GM12892 (cell line): ENCODE measurements around the gene VPS16.

ENCODE experiments used
- POLR2A ChIP-seq: IDR thresholded peaks from 2 replicates; pipeline ENCODE4 v1.6.1; 2011; ENCODE audit warnings: low read depth, low read length, control low read depth
- POLR2AphosphoS5 ChIP-seq: IDR thresholded peaks from 2 replicates; pipeline ENCODE4 v1.6.1; 2011; ENCODE audit warnings: low read depth, low read length, control low read depth

DNA sequence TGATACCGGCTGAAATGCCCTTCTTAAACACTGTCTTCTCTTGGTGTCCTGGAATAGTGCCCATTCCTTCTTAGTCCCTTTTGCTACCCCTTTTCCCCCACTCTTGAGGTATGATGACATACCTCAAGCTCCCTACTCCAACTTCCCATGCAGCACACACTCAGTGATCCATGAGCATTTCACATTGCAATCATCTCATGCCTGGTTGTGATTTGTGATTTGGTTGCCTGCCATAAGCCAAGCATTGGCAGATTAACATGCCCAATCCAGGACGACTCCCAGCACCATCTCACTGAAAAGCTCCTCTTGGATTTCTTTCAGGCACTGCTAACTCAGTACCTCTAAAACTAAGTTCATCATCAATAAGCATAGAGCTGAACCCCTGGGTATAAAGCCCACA, 18.0 kb downstream of the VPS16 start:
- TF ChIP-seq POLR2A: no peak
- no peak for TF ChIP-seq POLR2AphosphoS5
